Activated B cell treated with CpG ODN at 0.5 μM for 24 hours (primary cell): ENCODE measurements around the gene NPC2. TPM values are rescaled to one million over a fixed set of nuclear protein-coding genes. Genes with fewer than 3 reads are reported as not detected.

ENCODE experiments used
- ATAC-seq: fragments of 200-7000 bp; cut with Tn5 transposase; one replicate; pipeline ENCODE4 v1.10.0; 2021; ENCODE audit warnings: low read depth, mild to moderate bottlenecking, moderate library complexity
- CTCF ChIA-PET: fragments of 350-600 bp; sonication (Branson Sonifier 250); formaldehyde crosslinking; loops from one replicate; lab custom pipeline; 2021; ENCODE audit warnings: antibody characterized with exemption; lab: Charles Lee
- POLR2A ChIA-PET: fragments of 350-600 bp; sonication (Branson Sonifier 250); formaldehyde crosslinking; loops from one replicate; lab custom pipeline; 2021; ENCODE audit warnings: antibody characterized with exemption; lab: Charles Lee
- DNase-seq: peaks from one replicate; pipeline ENCODE4 v3.0.0; 2022
- H3K27ac Mint-ChIP-seq: one replicate; pipeline ENCODE4 v1.8.0; 2020; ENCODE audit warnings: mixed read lengths
- H3K27me3 Mint-ChIP-seq: one replicate; pipeline ENCODE4 v1.8.0; 2021; ENCODE audit warnings: mixed read lengths
- H3K36me3 Mint-ChIP-seq: one replicate; pipeline ENCODE4 v1.8.0; 2021; ENCODE audit warnings: low read depth, mixed read lengths
- H3K4me1 Mint-ChIP-seq: one replicate; pipeline ENCODE4 v1.8.0; 2021; ENCODE audit warnings: mixed read lengths
- H3K4me3 Mint-ChIP-seq: one replicate; pipeline ENCODE4 v1.8.0; 2020; ENCODE audit warnings: mild to moderate bottlenecking, mixed read lengths
- H3K9me3 Mint-ChIP-seq: one replicate; pipeline ENCODE4 v1.8.0; 2020; ENCODE audit warnings: mixed read lengths
- CTCF ChIP-seq: fragments of 200-600 bp; IDR thresholded peaks from one replicate; pipeline ENCODE4 v1.8.0; 2022; ENCODE audit warnings: antibody characterized with exemption, mild to moderate bottlenecking
- intact Hi-C: fragments of 100-400 bp; cut with micrococcal nuclease; formaldehyde crosslinking; loops from one replicate; pipeline ENCODE4 v1.15.1; 2024
- total RNA-seq: library from RNA; stranded (reverse); gene quantifications from 2 replicates; pipeline ENCODE4 v1.2.3, GENCODE V29; 2022

The NPC2 gene
- total RNA-seq, 1 donor from 2014 or later, result 69.4 TPM

GRCh38 chr14:74488786-74489397 lies 4.2 kb downstream of the NPC2 start:
- H3K4me1 Mint-ChIP-seq, result peaks cover 18% of the 10 kb centered on the region
- peaks cover 24% of the 10 kb centered on the region for H3K36me3 Mint-ChIP-seq
- DNase-seq (no peak), ATAC-seq (no peak)
- H3K9me3 Mint-ChIP-seq, result no peaks in the 10 kb centered on the region
- intact Hi-C loops, result no loop called here
- ChIA-PET POLR2A (interaction anchor here (0.9 kb wide), 1 partner anchor 87 kb away, joined by 3 read pairs; no protein-coding TSS in a partner anchor), CTCF (no interaction called here)
- H3K27ac Mint-ChIP-seq, result peak overlapping the region; percentile 67
- no peak for TF ChIP-seq CTCF
- no peaks in the 10 kb centered on the region for H3K27me3 Mint-ChIP-seq
- no peak overlapping the region for H3K4me3 Mint-ChIP-seq

GRCh38 chr14:74486164-74486563 lies 6.9 kb downstream of the NPC2 start:
- Mint-ChIP-seq H3K9me3 (no peaks in the 10 kb centered on the region), H3K27me3 (no peaks in the 10 kb centered on the region), H3K4me1 (peaks cover 14% of the 10 kb centered on the region), H3K36me3 (peaks cover 46% of the 10 kb centered on the region), H3K4me3 (no peak overlapping the region), H3K27ac (no peak overlapping the region)
- CTCF ChIA-PET, result no interaction called here
- intact Hi-C loops, result no loop called here
- ATAC-seq (no peak), DNase-seq (no peak)
- no peak for TF ChIP-seq CTCF
- POLR2A ChIA-PET, result no interaction called here

DNA sequence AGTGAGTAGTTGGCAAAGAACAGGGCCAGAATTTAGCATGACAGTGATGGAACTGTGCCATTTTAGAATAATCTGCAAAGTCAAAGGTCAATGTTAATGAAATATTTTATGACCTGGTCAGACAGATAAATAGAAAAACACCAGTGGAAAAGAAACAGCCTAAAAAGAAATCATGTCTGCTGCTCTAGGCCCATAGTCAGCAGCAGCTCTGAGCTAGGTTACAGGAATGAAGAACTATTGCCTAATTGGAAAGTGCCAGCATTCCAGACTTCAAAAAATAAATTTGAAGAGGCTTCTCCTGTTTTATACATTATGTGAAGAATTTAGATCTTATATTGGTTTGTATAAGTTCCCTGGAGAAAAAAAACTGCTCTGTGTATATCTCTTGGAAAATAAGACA lies 9.8 kb downstream of the NPC2 start:
- no peak for ATAC-seq
- CTCF ChIA-PET, result no interaction called here
- POLR2A ChIA-PET, result no interaction called here
- Mint-ChIP-seq H3K9me3 (no peaks in the 10 kb centered on the region), H3K36me3 (peaks cover 68% of the 10 kb centered on the region), H3K27ac (no peak overlapping the region), H3K4me3 (no peak overlapping the region), H3K4me1 (no peaks in the 10 kb centered on the region), H3K27me3 (no peaks in the 10 kb centered on the region)
- intact Hi-C loops, result no loop called here
- no peak for TF ChIP-seq CTCF
- DNase-seq, result no peak

DNA sequence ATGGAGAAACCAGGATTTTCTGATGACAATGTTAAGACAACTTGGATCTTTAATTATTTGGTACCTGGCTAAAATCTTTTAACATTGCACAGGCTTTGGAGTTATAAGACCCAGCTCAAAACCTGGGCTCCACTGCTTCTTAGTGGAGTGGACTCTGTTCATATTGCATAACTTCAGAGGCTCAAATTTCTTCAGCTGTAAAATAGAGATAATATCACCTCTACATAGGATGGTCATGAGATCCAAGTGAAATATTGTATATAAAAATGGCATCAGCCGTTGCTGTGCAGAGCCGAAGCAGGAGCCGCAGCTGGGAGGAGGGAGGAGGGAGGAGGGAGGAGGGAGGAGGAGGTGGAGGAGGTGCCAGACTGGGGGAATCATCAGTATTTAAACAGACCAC lies 10.5 kb downstream of the NPC2 start:
- intact Hi-C loops, result no loop called here
- Mint-ChIP-seq H3K27ac (no peak overlapping the region), H3K9me3 (no peaks in the 10 kb centered on the region), H3K4me3 (no peak overlapping the region), H3K27me3 (no peaks in the 10 kb centered on the region), H3K4me1 (no peaks in the 10 kb centered on the region), H3K36me3 (peaks cover 69% of the 10 kb centered on the region)
- POLR2A ChIA-PET, result no interaction called here
- CTCF ChIA-PET, result no interaction called here
- TF ChIP-seq CTCF, result no peak
- no peak for DNase-seq
- no peak for ATAC-seq

- Mint-ChIP-seq H3K4me3 (no peak overlapping the region), H3K9me3 (no peaks in the 10 kb centered on the region), H3K27ac (no peak overlapping the region), H3K36me3 (peaks cover 76% of the 10 kb centered on the region), H3K27me3 (no peaks in the 10 kb centered on the region), H3K4me1 (no peaks in the 10 kb centered on the region)
- DNase-seq (no peak), ATAC-seq (no peak)
- ChIA-PET CTCF (interaction anchor here (0.8 to 1.1 kb wide), 2 partner anchors 122 to 178 kb away, joined by 3 read pairs; no protein-coding TSS in a partner anchor), POLR2A (no interaction called here)
- intact Hi-C loops, result no loop called here
- no peak for TF ChIP-seq CTCF
Observed at GRCh38 chr14:74480046-74480445, 13.1 kb downstream of the NPC2 start.
